ENCODE measurements around the gene IRX4.

Gene IRX4

DNA sequence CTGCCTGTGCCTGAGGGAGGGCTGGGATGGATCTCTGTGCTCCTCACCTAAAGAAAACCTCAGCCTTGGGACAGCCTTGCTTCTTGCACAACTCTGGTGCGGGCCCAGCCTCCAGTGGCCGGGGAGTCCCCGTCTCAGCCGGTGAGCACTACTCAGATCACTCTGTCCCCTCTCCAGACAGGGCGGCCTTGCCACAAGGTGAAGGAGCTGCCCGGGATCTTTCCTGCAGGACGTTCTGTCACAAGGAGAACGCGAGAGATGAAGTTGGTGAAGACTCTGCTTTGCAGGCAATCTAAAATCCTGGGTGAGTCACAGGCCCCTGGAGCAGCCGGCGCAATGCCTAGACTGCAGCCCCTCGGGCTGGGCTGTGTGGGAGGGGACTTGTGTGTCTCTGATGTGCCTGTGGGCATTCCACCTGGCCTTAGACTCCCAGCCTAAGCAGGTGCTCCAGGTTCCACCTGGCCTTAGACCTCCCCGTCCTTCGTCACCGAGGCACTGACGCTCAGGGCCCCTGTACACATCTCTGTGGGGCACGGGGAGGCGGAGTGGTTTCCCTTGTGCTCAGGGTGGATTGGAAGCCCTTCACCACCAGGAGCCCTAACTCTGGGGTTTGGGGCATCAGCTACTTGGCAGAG lies 15.2 kb upstream of the IRX4 start:
- Histone ChIP-seq H3K36me3 (ENCODE audit: insufficient read depth, low read length) (no peaks in the 10 kb centered on the region), H3K9ac (ENCODE audit: low read depth, low read length, poor library complexity, severe bottlenecking) (no peak overlapping the region), H4K20me1 (ENCODE audit: insufficient read depth, low read length, poor library complexity, severe bottlenecking) (no peaks in the 10 kb centered on the region), H3K9me3 (ENCODE audit: insufficient read depth, low read depth, low read length) (peaks cover 9% of the 10 kb centered on the region; the same call in 1 of the 2 replicates), H2AFZ (ENCODE audit: low read length) (no peak overlapping the region), H3K4me2 (ENCODE audit: low read depth, low read length, poor library complexity, severe bottlenecking) (no peak overlapping the region), H3K79me2 (ENCODE audit: insufficient read depth, low read length) (no peaks in the 10 kb centered on the region), H3K4me1 (ENCODE audit: insufficient read depth, low read length, poor library complexity, severe bottlenecking) (no peaks in the 10 kb centered on the region), H3K9me2 (replicated peaks; ENCODE audit: low read depth, low read length) (no peaks in the 10 kb centered on the region), H3F3A (ENCODE audit: low read depth) (no peaks in the 10 kb centered on the region), H3K4me3 (ENCODE audit: low read length, poor library complexity, severe bottlenecking) (no peak overlapping the region), H3K27me3 (ENCODE audit: insufficient read depth, low read length, poor library complexity, severe bottlenecking) (no peaks in the 10 kb centered on the region)
- TF ChIP-seq, protein P1, sequence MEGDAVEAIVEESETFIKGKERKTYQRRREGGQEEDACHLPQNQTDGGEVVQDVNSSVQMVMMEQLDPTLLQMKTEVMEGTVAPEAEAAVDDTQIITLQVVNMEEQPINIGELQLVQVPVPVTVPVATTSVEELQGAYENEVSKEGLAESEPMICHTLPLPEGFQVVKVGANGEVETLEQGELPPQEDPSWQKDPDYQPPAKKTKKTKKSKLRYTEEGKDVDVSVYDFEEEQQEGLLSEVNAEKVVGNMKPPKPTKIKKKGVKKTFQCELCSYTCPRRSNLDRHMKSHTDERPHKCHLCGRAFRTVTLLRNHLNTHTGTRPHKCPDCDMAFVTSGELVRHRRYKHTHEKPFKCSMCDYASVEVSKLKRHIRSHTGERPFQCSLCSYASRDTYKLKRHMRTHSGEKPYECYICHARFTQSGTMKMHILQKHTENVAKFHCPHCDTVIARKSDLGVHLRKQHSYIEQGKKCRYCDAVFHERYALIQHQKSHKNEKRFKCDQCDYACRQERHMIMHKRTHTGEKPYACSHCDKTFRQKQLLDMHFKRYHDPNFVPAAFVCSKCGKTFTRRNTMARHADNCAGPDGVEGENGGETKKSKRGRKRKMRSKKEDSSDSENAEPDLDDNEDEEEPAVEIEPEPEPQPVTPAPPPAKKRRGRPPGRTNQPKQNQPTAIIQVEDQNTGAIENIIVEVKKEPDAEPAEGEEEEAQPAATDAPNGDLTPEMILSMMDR (conservative IDR thresholded peaks at IDR 0.05; ENCODE audit: low read length) = no peak
- no peak for TF ChIP-seq EZH2phosphoT487 (IDR thresholded peaks at IDR 0.05; ENCODE audit: borderline replicate concordance)

DNA sequence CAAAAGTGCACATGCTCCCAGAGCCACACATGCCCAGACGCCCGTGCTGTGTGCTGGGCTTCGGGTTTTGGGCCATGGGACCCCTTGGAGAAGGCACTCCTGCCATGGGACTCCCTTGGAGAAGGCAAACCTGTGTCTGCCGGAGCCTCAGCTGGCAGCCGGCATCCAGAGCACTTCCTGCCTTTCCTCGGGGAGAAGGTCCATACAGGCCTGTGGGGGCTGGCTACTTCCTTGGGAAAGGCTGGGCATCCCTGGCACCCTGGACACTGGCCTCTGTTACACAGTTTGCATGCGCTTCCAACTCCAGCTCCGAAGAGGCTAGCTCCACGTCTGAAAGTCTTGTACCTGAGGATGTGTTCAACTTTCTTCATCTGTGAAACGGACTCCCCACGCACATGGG lies 14.7 kb upstream of the IRX4 start:
- no peak for TF ChIP-seq EZH2phosphoT487 (IDR thresholded peaks at IDR 0.05; ENCODE audit: borderline replicate concordance)
- TF ChIP-seq, protein P1 (conservative IDR thresholded peaks at IDR 0.05; ENCODE audit: low read length) = no peak
- Histone ChIP-seq H3K9me3 (ENCODE audit: insufficient read depth, low read depth, low read length) (peaks cover 9% of the 10 kb centered on the region; the same call in 1 of the 2 replicates), H3K36me3 (ENCODE audit: insufficient read depth, low read length) (no peaks in the 10 kb centered on the region), H3K9me2 (replicated peaks; ENCODE audit: low read depth, low read length) (no peaks in the 10 kb centered on the region), H3K4me3 (ENCODE audit: low read length, poor library complexity, severe bottlenecking) (no peak overlapping the region), H3K79me2 (ENCODE audit: insufficient read depth, low read length) (no peaks in the 10 kb centered on the region), H3F3A (ENCODE audit: low read depth) (no peaks in the 10 kb centered on the region), H4K20me1 (ENCODE audit: insufficient read depth, low read length, poor library complexity, severe bottlenecking) (no peaks in the 10 kb centered on the region), H3K27me3 (ENCODE audit: insufficient read depth, low read length, poor library complexity, severe bottlenecking) (no peaks in the 10 kb centered on the region), H3K4me2 (ENCODE audit: low read depth, low read length, poor library complexity, severe bottlenecking) (no peak overlapping the region), H3K4me1 (ENCODE audit: insufficient read depth, low read length, poor library complexity, severe bottlenecking) (no peaks in the 10 kb centered on the region), H2AFZ (ENCODE audit: low read length) (no peak overlapping the region), H3K9ac (ENCODE audit: low read depth, low read length, poor library complexity, severe bottlenecking) (no peak overlapping the region)

DNA sequence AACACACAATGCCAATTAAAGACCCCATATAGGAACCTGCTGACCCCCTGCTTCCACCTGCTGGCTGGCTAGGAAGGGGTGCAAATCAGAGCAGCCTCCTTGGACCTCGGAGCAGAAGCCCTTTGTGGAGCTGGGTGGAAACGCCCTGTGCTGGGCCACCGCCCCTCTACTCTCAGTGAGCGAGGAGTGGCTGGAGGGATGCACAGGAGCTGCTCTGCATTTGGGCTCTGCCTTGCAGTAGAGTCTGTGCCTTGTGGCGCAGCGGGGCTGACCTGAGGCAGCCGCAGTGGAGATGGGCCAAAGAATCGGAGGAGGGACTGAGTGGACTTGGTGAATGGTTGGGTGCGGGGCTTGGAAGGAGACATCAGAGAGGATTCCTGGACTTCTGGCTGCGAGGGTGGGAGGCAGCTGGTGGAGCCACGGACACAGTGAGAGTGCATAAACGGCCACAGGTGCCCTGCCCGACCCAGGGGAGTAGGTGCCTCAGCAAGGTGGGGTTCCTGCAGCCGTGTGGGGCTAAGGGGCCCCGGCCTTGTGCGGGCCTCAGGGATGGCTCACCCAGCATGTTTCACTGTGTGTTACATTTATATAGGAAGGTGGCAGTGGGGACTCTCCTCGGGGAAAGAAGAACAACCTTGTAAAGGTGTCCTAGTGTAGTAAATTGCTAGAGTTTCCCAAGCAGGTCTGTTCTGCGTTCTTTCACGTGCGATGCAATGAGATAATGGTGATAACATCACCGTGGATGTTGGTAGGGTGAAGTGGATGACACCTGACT lies 14.1 kb upstream of the IRX4 start:
- H3K4me2 ChIP-seq (ENCODE audit: low read depth, low read length, poor library complexity, severe bottlenecking) = no peak overlapping the region
- no peak overlapping the region for H2AFZ ChIP-seq (ENCODE audit: low read length)
- H3K4me3 ChIP-seq (ENCODE audit: low read length, poor library complexity, severe bottlenecking) = no peak overlapping the region
- no peaks in the 10 kb centered on the region for H3K27me3 ChIP-seq (ENCODE audit: insufficient read depth, low read length, poor library complexity, severe bottlenecking)
- no peak overlapping the region for H3K9ac ChIP-seq (ENCODE audit: low read depth, low read length, poor library complexity, severe bottlenecking)
- H3K4me1 ChIP-seq (ENCODE audit: insufficient read depth, low read length, poor library complexity, severe bottlenecking) = no peaks in the 10 kb centered on the region
- H3K9me2 ChIP-seq (replicated peaks; ENCODE audit: low read depth, low read length) = no peaks in the 10 kb centered on the region
- no peaks in the 10 kb centered on the region for H4K20me1 ChIP-seq (ENCODE audit: insufficient read depth, low read length, poor library complexity, severe bottlenecking)
- no peaks in the 10 kb centered on the region for H3K79me2 ChIP-seq (ENCODE audit: insufficient read depth, low read length)
- H3K36me3 ChIP-seq (ENCODE audit: insufficient read depth, low read length) = no peaks in the 10 kb centered on the region
- H3K9me3 ChIP-seq (ENCODE audit: insufficient read depth, low read depth, low read length) = peaks cover 9% of the 10 kb centered on the region; the same call in 1 of the 2 replicates
- TF ChIP-seq, protein P1 (conservative IDR thresholded peaks at IDR 0.05; ENCODE audit: low read length) = no peak
- no peak for TF ChIP-seq EZH2phosphoT487 (IDR thresholded peaks at IDR 0.05; ENCODE audit: borderline replicate concordance)
- H3F3A ChIP-seq (ENCODE audit: low read depth) = no peaks in the 10 kb centered on the region

Measured in Loucy (cell line).